SK-N-SH treated with all-trans-retinoic acid at 6 μM for 48 hours (cell line): ENCODE data around the gene MYBL2.
A peak's percentile ranks its signal among the peaks of the same experiment; 100 is the strongest.

ENCODE experiments used
- ATAC-seq: fragments of 200-7000 bp; cut with Tn5 transposase; 3 replicates; pipeline ENCODE4 v1.9.1; 2020; ENCODE audit warnings: mild to moderate bottlenecking, moderate library complexity
- CSDC2 ChIP-seq: fragments of 250-450 bp; sonication (Bioruptor Pico); IDR thresholded peaks from 2 replicates; pipeline ENCODE4 v1.5.0; 2020; ENCODE audit warnings: mild to moderate bottlenecking, moderate library complexity
- CSRNP3 ChIP-seq: fragments of 250-450 bp; sonication (Bioruptor Pico); IDR thresholded peaks from 2 replicates; pipeline ENCODE4 v1.5.1; 2021; ENCODE audit warnings: mild to moderate bottlenecking, moderate library complexity
- ESRRG ChIP-seq: fragments of 250-450 bp; sonication (Bioruptor Pico); IDR thresholded peaks from 2 replicates; pipeline ENCODE4 v1.6.1; 2021; ENCODE audit warnings: mild to moderate bottlenecking
- GLIS3 ChIP-seq: fragments of 250-450 bp; sonication (Bioruptor Pico); IDR thresholded peaks from 2 replicates; pipeline ENCODE4 v1.5.0; 2020; ENCODE audit warnings: mild to moderate bottlenecking, moderate library complexity
- ISL1 ChIP-seq: fragments of 250-450 bp; sonication (Bioruptor Pico); IDR thresholded peaks from 2 replicates; pipeline ENCODE4 v2.1.2; 2022; ENCODE audit warnings: mild to moderate bottlenecking, moderate library complexity
- PATZ1 ChIP-seq: fragments of 250-450 bp; sonication (Bioruptor Pico); IDR thresholded peaks from 2 replicates; pipeline ENCODE4 v1.8.0; 2020; ENCODE audit warnings: mild to moderate bottlenecking, moderate library complexity, borderline replicate concordance
- POU6F1 ChIP-seq: fragments of 250-450 bp; sonication (Bioruptor Pico); IDR thresholded peaks from 2 replicates; pipeline ENCODE4 v1.8.0; 2021; ENCODE audit warnings: low read depth, mild to moderate bottlenecking, moderate library complexity, borderline replicate concordance
- PPARA ChIP-seq: fragments of 250-450 bp; sonication (Bioruptor Pico); IDR thresholded peaks from 2 replicates; pipeline ENCODE4 v1.5.0; 2020; ENCODE audit warnings: mild to moderate bottlenecking, borderline replicate concordance
- RARB ChIP-seq: fragments of 250-450 bp; sonication (Bioruptor Pico); IDR thresholded peaks from 2 replicates; pipeline ENCODE4 v1.8.0; 2021; ENCODE audit warnings: mild to moderate bottlenecking, moderate library complexity
- SNAI2 ChIP-seq: fragments of 250-450 bp; sonication (Bioruptor Pico); IDR thresholded peaks from 2 replicates; pipeline ENCODE4 v1.5.0; 2020; ENCODE audit warnings: mild to moderate bottlenecking, moderate library complexity
- TOX ChIP-seq: fragments of 250-450 bp; sonication (Bioruptor Pico); IDR thresholded peaks from 2 replicates; pipeline ENCODE4 v1.8.0; 2021; ENCODE audit warnings: mild to moderate bottlenecking, moderate library complexity, borderline replicate concordance
- TSHZ2 ChIP-seq: fragments of 250-450 bp; sonication (Bioruptor Pico); IDR thresholded peaks from 2 replicates; pipeline ENCODE4 v1.5.0; 2020; ENCODE audit warnings: mild to moderate bottlenecking, moderate library complexity
- ZFP30 ChIP-seq: fragments of 450-650 bp; formaldehyde crosslinking; IDR thresholded peaks from 2 replicates; pipeline ENCODE4 v1.5.0; 2022; ENCODE audit warnings: mild to moderate bottlenecking, moderate library complexity
- ZNF565 ChIP-seq: fragments of 450-650 bp; formaldehyde crosslinking; conservative IDR thresholded peaks from 2 replicates; pipeline ENCODE4 v1.5.0; 2020; ENCODE audit warnings: low read depth, mild to moderate bottlenecking, moderate library complexity
- ZNF8 ChIP-seq: fragments of 450-650 bp; formaldehyde crosslinking; IDR thresholded peaks from 2 replicates; pipeline ENCODE4 v1.5.0; 2020; ENCODE audit warnings: mild to moderate bottlenecking, moderate library complexity

The MYBL2 gene

GRCh38 chr20:43750774-43751166 is 83.9 kb downstream of the MYBL2 start:
- no peak for ATAC-seq
- TF ChIP-seq PATZ1 (CRISPR knock-in tag): no peak
- no peak for TF ChIP-seq ZNF565 (CRISPR knock-in tag)
- TF ChIP-seq PPARA (CRISPR knock-in tag): no peak
- no peak for TF ChIP-seq POU6F1 (CRISPR knock-in tag)
- no peak for TF ChIP-seq GLIS3 (CRISPR knock-in tag)
- TF ChIP-seq ISL1 (CRISPR knock-in tag): no peak
- TF ChIP-seq ZNF8 (CRISPR knock-in tag): no peak
- no peak for TF ChIP-seq ESRRG
- no peak for TF ChIP-seq CSRNP3
- TF ChIP-seq TOX: no peak
- TF ChIP-seq ZFP30 (CRISPR knock-in tag): no peak
- no peak for TF ChIP-seq SNAI2 (CRISPR knock-in tag)

GRCh38 chr20:43751167-43752050 is 84.5 kb downstream of the MYBL2 start:
- ATAC-seq: peak; percentile 67

GRCh38 chr20:43752051-43752360 is 85.1 kb downstream of the MYBL2 start:
- no peak for ATAC-seq
- TF ChIP-seq POU6F1 (CRISPR knock-in tag) (no peak), ISL1 (CRISPR knock-in tag) (no peak), TSHZ2 (CRISPR knock-in tag) (no peak), RARB (CRISPR knock-in tag) (no peak)

More at GRCh38 chr20:43751167-43752050, 84.5 kb downstream of the MYBL2 start:
- TF ChIP-seq PPARA (CRISPR knock-in tag) (no peak), GLIS3 (CRISPR knock-in tag) (no peak), CSDC2 (no peak), CSRNP3 (no peak), TOX (no peak), RARB (CRISPR knock-in tag) (no peak), POU6F1 (CRISPR knock-in tag) (no peak)
